HG02885 (cell line): ENCODE data around the gene MRPL19.

Experiments used
- ATAC-seq: cut with Tn5 transposase; IDR thresholded peaks from one replicate; pipeline ENCODE4 v1.9.1; 2021; ENCODE audit warnings: mild to moderate bottlenecking; ENCODE audit not compliant: unreplicated experiment, poor library complexity

Gene MRPL19

DNA sequence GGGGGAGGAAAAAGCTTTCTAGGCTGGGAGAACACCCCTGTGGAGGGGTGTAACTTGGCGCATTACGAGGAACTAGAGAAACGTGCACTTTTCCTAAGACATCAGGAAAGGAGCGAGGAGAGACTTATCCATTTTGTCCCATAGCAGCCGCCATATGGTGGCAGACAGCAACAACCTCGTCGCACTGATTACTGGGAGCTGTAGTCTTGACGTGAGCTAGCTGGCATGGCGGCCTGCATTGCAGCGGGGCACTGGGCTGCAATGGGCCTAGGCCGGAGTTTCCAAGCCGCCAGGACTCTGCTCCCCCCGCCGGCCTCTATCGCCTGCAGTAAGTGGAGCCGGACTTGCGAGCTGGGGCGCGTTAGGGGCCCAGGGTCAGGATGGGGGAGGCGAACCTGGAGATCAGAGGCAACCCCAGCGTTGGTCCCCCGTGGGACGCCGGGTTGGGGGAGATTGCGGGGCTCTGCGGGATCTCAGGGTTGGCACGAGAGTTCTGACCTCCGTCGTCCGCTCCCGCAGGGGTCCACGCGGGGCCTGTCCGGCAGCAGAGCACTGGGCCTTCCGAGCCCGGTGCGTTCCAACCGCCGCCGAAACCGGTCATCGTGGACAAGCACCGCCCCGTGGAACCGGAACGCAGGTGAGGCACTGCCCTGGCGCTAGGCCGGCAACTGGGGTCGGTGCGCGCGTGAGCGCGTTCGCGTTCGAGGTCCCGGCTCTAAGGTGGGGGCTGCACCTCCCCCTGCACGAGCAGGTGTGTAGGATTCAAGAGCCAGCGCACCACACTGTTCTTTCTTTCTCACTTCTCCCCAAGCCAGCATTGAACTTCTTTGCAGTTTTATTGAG is at the start of gene MRPL19:
TSS of gene MRPL19 (plus strand) at position 201 of the 843 bp plus-strand sequence. CDS start at position 226, 25 bp downstream.
- ATAC-seq, result peak; percentile 96

DNA sequence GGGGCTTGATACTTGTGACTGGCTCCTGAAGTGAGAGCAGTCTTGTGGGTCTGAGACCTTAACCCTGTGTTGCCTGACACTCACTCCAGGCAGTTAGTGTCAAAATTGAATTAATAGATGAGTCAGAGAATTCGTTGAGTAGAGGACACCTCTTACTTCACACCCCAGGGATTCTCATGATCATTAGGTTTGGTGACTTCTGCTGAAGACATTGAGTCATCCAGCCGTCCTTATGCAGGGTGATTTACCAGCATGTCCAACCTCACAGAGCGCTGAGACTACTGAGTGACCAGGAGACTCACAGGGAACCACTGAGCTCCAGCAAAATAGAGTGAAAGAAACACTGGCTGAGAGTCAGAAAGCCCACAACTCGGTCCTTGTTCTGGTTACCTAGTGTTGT is 49.8 kb upstream of the MRPL19 start:
- no peak for ATAC-seq

DNA sequence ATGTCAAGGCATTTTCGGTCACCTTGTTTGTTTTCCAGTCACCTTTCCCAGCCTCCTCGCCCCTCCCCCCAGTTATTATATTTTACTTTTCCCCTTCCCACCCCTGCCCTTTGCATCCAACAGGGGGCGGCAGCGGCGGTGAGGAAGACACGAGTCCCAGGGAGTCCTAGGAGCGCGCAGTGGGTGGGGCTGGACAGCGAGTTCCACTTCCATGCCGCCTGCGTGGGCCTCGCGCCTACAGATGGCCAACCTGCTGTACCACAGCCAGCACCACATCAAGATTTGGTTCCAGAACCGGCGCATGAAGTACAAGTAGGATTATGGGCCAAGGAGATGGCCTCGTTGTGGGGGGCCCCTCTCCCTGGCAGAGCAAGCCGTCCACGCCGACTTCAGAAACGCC is 48.6 kb upstream of the MRPL19 start:
- ATAC-seq, result no peak

DNA sequence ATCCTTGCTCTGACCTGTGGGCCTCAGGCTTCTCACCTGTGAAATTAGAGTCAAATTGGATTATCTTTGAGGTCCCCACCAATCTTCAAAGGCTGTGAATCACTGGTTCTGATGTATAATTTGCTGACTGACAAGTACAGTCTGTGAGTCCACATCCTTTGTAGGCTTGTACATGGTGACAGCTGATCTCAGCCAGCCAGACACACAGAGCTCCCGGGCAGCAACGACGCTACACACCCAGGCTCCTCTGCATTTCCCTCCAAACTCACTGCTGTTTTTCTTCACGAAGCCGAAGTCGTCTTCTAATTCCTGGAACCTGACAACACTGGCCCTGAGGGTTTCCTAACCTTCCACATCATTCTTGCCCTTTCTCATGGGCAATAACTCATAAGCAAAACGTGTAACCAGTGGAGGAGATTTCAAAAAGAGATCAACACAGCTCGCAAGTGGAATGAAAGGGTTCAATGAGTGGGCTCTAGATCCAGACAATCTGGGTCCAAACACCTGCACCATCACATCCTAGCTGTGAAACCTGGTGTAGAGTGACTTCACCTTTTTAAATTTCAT is 47.9 kb upstream of the MRPL19 start:
- no peak for ATAC-seq

DNA sequence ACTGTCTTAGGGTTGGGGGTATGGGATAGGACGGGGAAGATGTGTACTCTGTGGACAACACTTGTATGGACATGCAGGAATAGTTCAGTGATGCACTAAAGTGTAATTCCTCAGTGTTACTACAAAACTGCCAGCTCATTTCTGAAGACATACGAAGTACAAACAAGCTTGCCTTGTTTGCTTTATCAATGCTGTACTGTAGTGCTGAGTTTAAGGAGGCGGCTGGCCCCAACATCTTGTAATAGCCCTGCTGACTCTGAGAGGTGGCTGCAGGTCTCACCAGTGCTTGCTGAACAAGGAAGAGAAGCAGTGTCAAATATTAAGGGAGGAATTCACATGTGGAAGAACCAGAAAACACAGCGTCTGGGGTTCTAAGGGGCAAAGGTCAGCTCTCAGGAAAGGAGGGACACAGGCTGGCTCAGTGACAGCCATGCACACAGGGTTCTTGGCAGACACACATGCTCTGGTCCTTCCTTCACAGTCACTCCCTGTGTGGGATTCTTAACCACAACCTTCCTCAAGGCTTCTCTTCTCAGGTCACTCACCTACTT is 46.0 kb upstream of the MRPL19 start:
- ATAC-seq, result no peak

DNA sequence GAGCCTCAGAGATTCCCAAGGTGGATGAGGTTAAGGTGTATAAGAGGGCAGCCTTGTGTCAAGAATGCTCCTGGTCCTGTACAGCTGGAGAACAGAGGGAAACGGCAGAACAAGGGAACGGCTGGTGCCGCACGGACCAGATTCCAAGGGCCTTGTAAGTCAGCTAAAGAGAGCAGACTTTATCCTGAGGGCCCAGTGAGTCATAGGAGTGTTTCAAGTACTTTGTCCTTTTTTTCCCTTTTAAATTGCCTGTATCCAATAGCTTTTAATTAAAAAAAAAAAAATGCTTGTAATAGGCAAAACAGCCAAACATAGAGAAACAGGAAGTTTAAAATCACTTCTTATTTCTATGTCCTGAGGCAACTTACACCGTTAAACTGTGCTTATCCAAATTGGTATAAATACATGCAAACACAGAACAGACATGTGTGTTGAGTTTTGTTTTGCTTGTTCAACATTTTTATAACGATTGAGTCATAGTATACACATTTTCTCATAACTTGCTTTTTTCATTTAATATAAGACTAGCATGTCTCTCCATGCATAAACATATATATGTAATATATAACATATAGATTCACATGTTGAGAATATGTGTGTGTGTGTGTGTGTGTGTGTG is 43.8 kb upstream of the MRPL19 start:
- no peak for ATAC-seq

DNA sequence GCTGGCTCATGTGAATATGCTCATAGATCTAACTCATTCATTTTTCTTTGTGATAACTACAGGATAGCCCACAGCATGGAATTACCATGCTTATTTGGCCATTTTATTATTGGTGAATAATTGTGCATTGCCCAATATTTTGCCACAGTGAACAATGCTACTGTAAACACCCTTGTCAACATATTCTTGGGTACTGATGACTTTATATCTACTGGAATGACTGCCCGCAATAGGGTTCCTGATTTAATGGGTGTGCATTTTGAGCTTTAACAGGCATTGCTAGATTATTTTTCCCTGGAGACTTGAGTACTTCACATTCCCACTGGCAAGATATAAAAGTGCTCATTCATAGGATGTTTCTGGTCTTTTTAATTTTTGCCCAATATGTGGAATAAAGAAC is 43.1 kb upstream of the MRPL19 start:
- ATAC-seq, result no peak

DNA sequence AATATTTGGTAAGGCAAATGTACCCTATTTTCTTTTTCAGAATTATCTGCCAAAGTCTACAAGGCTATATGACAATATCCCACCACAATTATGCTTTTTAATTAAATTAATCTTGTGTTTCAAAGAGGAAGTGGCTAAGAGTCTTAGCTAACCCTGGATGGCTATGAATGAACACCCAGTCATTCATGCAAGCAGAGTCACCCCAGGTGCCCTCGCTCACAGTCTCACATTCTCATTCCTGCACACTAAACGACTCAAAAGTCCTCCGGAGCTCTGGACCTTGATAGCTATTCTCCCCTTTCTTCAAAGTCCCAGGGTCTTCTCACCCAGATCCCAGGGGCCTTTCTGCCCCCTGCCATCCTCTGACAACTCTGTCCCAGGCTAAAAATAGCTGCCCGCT is 42.1 kb upstream of the MRPL19 start:
- no peak for ATAC-seq

DNA sequence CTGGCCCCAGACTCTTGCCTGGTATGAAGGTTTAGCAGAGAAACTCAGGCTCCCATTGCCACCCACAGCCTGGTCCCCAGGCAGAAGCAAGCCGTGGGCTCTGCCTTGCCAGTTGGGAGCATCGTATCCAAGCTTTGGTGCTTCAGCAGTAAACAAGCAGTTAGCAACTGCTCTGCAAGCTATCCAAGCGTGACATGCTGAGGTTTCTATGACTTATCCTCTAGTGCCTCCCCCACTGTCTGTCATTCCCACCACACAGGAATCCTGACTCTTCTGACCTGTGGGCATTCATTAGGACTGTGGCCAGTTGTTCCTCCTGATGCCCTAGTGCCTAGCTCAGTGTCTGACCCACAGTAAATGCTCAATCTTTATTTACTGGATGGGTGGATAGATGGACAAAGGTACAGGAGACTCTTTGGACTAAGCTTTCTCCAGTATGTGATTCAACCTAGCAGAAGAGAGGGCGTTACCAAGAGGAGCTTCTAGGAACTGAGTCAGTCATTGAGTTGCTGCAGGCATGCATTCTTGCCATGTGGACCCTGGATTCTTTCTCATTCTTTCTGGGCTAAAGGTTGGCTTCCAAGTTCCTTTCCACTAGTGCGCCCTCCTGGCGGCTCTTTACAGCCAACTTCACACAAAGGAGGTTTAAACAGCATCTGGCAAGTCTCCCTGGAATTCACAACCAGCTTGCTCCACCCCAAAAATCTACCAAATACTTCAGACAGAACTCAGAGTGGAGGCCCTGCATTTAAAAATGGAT is 40.6 kb upstream of the MRPL19 start:
- ATAC-seq, result no peak

DNA sequence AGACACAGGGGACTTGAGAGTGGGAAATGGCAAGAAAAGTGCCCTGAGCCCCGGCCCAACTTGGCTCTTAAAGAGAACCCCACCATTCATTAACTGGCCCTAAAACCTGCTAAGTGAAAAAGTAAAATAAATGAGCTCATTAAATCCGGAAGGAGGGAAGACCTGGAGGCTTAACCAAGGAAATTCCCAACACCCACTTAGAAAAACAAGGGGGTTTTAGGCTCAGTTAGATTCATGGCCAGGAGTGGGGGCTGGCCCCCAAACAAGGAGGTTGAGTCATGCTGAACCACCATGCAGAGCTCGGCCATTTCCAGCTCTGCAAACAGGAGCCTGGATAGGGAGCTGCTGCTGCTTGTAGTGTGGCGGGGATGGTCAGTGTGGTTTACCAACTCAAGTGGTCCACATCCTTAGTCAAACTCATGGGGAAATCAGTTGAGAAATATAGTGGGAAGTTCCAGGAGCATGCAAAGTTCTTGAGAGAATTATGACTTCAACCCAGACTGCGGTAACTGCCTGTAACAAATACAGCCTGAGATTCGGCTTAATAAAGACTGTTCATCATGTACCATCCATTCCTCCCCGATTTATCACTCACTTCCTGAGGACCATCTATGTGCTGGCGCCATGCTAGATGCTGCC is 39.7 kb upstream of the MRPL19 start:
- no peak for ATAC-seq

DNA sequence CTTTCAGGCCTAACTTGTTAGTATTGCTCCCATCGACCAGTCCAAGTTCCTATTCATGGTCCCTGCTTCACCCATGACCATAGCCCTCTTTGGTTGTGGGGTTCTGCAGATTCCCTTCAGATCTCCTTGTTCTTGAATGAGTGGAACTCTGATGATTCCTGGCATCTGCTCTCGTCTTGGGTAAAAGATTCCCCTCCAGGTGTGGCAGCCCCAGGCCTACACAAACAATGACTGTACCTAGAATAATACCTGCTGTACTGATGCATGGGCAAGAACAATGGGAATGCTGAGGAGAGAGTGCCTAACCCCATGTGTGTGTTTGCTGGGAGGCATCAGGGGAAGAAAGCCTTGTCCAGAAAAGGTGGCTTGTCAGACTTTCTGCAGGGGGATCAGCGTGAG is 39.2 kb upstream of the MRPL19 start:
- no peak for ATAC-seq

DNA sequence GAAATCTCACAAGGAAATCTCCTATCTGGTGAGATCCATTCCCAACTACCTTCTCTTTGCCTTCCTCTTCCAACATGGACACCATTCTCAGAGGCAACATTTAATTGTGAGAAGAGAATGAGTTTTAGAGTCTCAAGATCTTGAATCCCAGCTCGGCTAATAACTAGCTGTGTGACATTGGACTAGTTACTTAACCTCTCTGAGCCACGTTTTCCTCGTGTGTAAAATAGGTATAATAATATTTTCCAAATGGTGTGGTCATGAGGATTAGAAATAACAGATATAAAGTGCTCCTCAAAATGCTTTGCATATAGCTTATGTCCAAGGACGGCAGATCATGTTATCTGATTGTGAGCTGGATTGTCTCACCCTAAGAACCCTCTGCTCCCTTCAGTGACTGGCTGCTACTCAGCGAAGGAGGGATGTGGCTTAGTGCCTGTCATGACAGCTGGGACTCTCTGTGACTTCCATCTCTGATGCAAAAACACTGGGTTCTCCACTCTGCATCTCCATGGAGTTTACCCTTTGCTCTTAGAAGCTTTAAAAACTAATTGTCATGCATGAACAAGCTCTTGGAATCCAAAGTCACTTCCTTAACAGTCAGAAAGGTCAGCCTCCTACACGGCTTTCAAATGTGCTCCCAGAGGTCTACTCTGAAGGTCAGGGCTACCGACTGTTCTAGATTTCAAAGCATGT is 38.4 kb upstream of the MRPL19 start:
- ATAC-seq, result no peak

DNA sequence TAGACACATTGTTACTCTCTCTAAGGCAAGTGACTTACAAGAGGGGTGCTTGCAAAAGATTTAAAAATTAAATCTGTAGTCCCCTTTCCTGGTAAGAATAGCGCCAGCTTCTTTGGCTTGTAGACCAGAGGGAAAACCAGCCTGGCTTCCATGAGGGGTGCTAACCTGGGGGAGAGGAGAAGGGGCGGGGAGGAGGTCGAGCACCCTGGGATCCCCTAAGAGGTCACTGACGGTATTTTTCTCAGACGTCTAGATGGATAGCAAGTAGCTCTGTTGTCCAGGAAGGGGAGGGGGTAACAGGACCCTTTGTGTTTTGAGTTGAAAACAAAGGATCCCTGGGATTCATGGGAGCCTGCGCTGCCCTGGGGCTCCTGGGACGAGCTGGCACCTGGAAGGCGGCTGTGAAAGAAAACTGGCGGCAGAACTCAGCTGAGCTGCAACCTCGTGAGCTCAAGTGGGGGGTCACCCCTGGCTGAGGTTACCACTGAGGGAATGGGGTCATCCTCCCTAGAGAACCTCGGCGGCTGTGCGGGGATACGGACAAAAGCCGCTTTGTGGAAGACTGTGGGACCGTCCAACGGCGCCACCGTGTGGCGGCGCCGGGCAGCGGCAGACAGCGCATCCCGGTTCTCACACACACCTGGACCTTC is 37.8 kb upstream of the MRPL19 start:
- ATAC-seq, result peak; percentile 85

DNA sequence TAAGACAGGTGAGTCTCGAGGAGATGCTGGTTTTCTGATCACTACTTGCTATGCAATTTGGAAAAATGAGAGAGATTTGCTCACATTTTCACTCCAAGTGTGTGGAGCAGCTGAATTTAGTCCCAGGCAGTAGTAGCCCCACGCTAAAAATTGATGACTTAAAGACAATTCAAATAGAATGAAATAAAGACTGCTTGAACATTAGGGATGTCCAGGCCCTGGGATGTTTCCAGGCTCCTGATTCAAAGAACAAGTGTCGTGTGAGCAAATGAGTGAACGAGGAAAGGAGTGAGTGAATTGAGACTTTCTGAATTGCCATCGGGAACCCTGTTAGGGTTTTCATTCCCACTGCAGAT is 37.3 kb upstream of the MRPL19 start:
- no peak for ATAC-seq

DNA sequence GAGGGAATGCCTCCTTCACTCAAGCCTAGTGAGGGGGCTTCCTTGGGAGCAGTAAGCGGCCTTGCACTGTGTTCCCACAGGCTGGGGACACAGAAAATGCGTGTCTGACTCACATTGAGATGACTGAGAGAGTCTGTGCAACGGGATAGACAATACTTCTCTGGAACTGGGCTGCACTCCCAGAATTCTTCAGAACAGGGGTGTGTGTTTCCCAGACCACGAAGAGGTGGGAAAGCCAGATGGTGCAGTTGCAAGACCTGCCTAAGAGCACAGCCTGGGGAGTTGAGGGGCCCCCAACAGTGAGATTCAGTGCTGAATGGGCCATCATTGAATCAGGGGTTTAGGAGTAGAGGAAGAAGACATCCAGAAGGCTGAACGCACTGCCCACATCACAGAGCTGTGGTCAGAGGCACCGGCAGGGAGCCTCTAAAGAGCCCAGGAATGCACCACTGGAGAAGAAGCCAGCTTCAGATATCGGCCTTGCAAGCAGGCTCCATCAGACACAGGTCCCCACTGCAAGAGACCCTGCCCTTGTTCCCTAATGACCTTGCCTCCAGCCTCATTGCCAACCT is 36.6 kb upstream of the MRPL19 start:
- no peak for ATAC-seq

DNA sequence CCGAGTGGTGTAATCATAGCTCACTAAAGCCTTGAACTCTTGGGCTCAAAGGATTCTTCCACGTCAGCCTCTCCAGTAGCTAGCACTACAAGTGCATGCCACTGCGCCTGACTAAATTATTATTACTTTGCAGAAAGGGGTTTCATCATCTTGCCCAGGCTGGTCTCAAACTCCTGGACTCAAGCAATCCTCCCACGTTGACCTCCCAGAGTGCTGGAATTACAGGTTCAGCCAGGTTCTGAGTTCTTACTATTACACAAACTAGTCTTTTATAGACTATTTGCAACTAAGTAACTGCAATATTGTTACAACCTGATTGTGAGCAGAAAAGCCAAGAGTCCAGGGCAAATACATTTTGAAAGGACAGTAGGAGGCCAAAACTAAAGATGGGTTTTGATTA is 35.9 kb upstream of the MRPL19 start:
- no peak for ATAC-seq

DNA sequence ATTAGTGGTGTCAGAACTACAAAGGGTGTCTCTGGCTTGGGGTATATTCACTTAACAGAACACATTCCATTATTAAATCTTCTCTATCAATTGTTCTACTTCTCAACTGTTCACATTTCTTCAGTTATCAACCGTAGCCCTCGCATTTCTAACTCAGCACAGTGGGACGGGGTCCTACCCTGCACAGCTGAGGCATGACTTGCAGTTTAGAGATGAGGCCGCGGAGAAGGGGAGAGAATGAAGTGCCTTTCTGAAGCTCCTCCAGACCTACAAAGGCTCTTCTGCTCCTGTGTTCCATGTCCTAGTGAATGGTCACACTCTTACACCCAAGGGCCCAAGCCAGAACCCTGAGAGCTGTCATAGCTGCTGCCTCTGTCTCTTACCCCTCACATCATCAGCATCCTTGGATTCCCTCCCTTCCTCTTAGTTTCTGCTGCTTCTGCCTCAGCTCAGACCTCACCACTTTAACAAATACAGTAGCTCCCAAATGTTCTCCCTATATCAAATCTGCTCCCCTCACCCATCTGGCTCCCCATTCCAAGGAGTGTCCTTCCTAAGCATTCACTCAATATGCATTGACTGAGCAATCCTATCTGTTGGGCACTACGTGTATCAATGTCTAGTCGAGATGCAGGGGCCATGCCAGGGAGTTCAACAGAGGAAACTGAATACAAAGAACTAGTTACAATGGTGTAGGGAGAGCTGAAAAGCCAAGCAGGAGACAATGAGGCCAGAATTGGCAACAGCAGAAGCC is 34.3 kb upstream of the MRPL19 start:
- ATAC-seq, result no peak

DNA sequence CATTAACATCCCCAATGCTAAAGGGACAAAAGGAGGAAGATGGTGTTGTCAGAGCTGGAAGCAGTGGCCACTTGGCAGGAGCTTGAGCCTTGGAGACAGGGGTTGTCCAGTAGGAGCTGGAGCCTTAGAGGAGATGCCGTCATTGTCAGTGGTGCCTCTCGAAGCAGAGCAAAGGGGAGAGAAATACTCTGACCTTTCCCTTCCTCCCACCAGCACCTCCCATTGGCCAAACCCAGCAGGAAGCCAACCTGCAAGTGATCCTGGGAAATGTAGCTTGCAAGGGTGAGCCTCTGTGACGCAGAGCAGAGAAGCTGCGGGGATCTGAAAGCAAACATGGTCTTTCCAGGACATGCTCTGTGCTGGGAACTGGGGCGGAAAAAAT is 33.7 kb upstream of the MRPL19 start:
- no peak for ATAC-seq
